Measurements from ENCODE around the gene EEIG2. TPM values are rescaled to one million over a fixed set of nuclear protein-coding genes. Genes with fewer than 3 reads are reported as not detected.

Gene EEIG2
- total RNA-seq, 4 donors from 2014 or later: 11.1 to 20.6 (median 15.4) TPM

DNA sequence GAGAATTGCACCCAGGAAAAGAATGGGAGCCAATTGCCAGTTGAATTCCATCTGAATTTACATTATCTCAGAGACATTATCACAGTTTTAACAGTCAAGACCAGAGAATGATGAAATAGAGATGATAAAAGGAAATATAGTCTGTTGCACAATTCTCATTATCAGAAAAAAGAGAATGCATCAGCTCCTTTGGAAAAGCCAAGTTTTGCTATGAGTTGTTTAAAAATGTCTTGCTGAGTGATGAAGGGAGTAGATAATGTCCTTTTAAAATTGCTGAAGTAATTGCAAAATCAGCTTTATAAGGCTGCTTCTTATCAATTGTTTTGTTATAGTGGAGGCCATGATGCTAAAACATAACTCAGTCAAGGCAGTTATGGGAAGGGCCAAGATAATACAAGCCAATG lies 37.9 kb upstream of the EEIG2 start:
- no peaks in the 10 kb centered on the region for H3K27me3 ChIP-seq
- TF ChIP-seq, protein P1, sequence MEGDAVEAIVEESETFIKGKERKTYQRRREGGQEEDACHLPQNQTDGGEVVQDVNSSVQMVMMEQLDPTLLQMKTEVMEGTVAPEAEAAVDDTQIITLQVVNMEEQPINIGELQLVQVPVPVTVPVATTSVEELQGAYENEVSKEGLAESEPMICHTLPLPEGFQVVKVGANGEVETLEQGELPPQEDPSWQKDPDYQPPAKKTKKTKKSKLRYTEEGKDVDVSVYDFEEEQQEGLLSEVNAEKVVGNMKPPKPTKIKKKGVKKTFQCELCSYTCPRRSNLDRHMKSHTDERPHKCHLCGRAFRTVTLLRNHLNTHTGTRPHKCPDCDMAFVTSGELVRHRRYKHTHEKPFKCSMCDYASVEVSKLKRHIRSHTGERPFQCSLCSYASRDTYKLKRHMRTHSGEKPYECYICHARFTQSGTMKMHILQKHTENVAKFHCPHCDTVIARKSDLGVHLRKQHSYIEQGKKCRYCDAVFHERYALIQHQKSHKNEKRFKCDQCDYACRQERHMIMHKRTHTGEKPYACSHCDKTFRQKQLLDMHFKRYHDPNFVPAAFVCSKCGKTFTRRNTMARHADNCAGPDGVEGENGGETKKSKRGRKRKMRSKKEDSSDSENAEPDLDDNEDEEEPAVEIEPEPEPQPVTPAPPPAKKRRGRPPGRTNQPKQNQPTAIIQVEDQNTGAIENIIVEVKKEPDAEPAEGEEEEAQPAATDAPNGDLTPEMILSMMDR (IDR thresholded peaks at IDR 0.05): no peak
- TF ChIP-seq POLR2A (IDR thresholded peaks at IDR 0.05): no peak

DNA sequence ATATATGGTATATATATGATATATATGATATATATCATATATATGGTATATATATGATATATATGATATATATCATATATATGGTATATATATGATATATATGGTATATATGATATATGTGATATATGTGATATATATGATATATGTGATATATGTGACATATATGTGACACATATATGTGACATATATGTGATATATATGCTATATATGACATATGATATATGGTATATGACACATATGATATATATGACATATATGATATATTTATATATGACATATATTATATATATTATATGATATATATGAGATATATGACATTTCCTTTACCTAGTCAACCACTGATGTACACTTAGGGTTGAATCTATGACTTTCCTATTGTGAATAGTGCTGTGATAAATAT lies 36.1 kb upstream of the EEIG2 start:
- H3K36me3 ChIP-seq: no peaks in the 10 kb centered on the region
- no peaks in the 10 kb centered on the region for H3K9me3 ChIP-seq
- no peak for DNase-seq
- no peaks in the 10 kb centered on the region for H3K4me1 ChIP-seq
- no peaks in the 10 kb centered on the region for H3K27me3 ChIP-seq
- no peak for TF ChIP-seq POLR2A (IDR thresholded peaks at IDR 0.05)
- TF ChIP-seq, protein P1 (IDR thresholded peaks at IDR 0.05): no peak
- no peak overlapping the region for H3K4me3 ChIP-seq
- no peak overlapping the region for H3K27ac ChIP-seq

More for the DNA sequence above, 37.9 kb upstream of the EEIG2 start:
- Histone ChIP-seq H3K36me3 (no peaks in the 10 kb centered on the region), H3K27ac (no peak overlapping the region), H3K4me3 (no peak overlapping the region), H3K9me3 (no peaks in the 10 kb centered on the region), H3K4me1 (no peaks in the 10 kb centered on the region)
- DNase-seq: no peak

DNA sequence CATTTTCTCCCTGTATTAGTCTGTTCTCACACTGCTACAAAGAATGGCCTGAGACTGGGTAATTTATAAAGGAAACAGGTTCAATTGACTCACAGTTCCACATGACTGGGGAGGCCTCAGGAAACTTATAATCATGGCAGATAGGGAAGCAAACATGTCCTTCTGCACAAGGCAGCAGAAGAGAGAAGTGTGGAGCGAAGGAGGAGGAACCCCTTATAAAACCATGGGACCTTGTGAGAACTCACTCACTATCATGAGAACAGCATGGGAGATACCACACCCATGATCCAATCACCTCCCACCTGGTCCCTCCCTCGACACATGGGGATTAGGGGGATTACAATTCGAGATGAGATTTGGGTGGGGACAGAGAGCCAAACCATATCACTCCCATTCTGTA lies 35.2 kb upstream of the EEIG2 start:
- no peak for TF ChIP-seq POLR2A (IDR thresholded peaks at IDR 0.05)
- TF ChIP-seq, protein P1 (IDR thresholded peaks at IDR 0.05): no peak
- DNase-seq: no peak
- Histone ChIP-seq H3K27me3 (no peaks in the 10 kb centered on the region), H3K4me1 (no peaks in the 10 kb centered on the region), H3K9me3 (no peaks in the 10 kb centered on the region), H3K4me3 (no peak overlapping the region), H3K36me3 (no peaks in the 10 kb centered on the region), H3K27ac (no peak overlapping the region)

DNA sequence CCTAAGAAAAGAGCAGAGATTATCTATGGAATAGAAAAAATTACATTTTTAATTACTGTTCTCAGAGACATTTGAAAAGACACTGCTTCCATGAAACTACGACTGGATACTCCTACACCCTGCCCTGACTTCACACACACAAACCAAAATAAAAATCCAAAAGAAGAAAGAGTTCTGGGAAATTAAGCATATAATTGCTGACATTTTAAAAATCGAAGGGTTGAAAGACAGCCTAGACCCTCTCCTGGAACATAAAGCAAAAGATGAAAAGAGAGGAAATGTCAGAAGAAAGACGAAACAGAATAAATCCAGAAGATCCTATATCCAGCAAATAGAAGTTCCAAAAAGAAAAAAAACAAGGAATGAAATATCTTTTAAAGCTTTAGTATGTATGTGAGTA lies 32.8 kb upstream of the EEIG2 start:
- H3K36me3 ChIP-seq: no peaks in the 10 kb centered on the region
- H3K4me1 ChIP-seq: no peaks in the 10 kb centered on the region
- H3K4me3 ChIP-seq: no peak overlapping the region
- H3K27me3 ChIP-seq: no peaks in the 10 kb centered on the region
- H3K9me3 ChIP-seq: no peaks in the 10 kb centered on the region
- TF ChIP-seq POLR2A (IDR thresholded peaks at IDR 0.05): no peak
- TF ChIP-seq, protein P1 (IDR thresholded peaks at IDR 0.05): no peak
- no peak overlapping the region for H3K27ac ChIP-seq
- no peak for DNase-seq

DNA sequence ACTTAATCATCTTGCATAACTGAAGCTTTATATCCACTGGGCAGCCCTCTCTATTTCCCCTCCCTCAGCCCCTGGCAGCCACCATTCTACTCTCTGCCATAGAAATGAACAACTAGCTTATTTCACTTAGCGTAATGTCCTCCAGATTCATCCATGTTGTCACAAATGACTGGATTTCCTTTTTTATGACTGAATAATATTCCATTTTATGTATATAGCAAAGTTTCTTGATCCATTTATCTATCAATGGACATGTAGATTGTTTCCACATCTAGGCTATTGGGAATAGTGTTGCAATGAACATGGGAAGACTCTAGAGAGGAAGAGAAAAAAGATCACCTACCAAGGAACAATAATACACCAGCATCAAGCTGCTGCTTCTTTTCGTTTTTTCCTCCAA lies 32.1 kb upstream of the EEIG2 start:
- TF ChIP-seq, protein P1 (IDR thresholded peaks at IDR 0.05): no peak
- no peak for TF ChIP-seq POLR2A (IDR thresholded peaks at IDR 0.05)
- Histone ChIP-seq H3K4me3 (no peak overlapping the region), H3K27ac (no peak overlapping the region), H3K27me3 (no peaks in the 10 kb centered on the region), H3K36me3 (no peaks in the 10 kb centered on the region), H3K4me1 (no peaks in the 10 kb centered on the region), H3K9me3 (no peaks in the 10 kb centered on the region)
- no peak for DNase-seq

DNA sequence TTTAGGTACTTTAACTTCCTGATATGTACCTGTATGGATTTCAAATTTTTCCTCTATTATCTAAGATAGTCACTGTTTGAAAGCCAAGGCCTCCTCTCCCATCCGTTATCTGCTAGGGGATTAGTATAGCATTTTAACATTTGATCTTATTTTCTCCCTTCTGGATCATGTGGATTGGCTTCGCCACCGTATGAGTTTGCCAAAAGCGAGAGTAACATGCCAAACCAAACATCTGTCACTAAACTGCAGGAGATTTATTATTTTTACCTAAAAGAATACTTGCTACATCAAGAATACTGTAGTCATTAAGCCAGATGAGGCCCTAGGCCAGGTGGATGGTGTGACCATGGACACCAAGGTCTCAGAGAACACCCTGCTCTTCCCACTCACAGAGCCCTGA lies 28.5 kb upstream of the EEIG2 start:
- H3K27me3 ChIP-seq: no peaks in the 10 kb centered on the region
- DNase-seq: no peak
- no peak overlapping the region for H3K4me3 ChIP-seq
- H3K4me1 ChIP-seq: no peaks in the 10 kb centered on the region
- H3K36me3 ChIP-seq: no peaks in the 10 kb centered on the region
- TF ChIP-seq, protein P1 (IDR thresholded peaks at IDR 0.05): no peak
- TF ChIP-seq POLR2A (IDR thresholded peaks at IDR 0.05): no peak
- no peak overlapping the region for H3K27ac ChIP-seq
- no peaks in the 10 kb centered on the region for H3K9me3 ChIP-seq
